A204.1 (cell line): ENCODE results near the gene FNDC4.
"Not testable (repeated sequence)": the region's sequence is repeated elsewhere in the genome, so short reads cannot be mapped to it uniquely, and the experiment has no call there.

Source experiments
- FAIRE-seq: peaks from 2 replicates; lab custom pipeline; 2012; peaks lifted over from hg19 to GRCh38; lab: Jason Lieb, UNC

FNDC4 gene, protein sequence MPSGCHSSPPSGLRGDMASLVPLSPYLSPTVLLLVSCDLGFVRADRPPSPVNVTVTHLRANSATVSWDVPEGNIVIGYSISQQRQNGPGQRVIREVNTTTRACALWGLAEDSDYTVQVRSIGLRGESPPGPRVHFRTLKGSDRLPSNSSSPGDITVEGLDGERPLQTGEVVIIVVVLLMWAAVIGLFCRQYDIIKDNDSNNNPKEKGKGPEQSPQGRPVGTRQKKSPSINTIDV

DNA sequence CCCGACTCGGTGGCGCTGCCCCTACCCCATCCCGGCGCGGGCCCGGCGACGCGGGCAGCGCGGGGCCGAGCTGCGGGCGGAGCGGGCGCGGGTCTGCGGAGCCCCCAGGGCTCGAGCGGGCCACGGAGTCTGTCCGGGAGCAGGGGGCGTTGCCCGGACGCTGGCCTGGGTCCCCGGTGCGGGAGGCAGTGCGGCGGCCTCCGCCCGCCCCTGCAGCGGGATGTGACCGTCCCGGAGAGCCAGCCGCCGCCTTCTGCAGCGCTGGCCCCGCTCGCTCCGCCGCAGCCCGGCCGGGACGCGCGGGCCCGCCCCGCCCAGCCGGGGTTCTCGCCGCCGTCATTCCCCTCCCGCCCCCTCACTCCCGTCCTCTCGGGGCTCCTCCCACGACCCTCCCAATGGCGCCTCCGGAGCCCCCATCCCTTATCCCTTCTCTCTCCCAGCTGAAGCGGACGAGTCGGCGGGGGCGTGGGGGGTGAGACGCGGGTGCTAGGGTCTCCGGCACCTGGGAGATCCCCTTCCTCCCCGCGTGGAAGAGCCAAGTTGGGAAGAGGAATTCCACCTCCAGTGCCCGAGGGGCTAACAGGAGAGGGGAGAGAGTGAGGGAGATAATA, at the start of gene FNDC4:
Gene FNDC4 (minus strand): TSS at position 257 of the 611 bp plus-strand sequence. CDS start 521 bp downstream, outside the sequence.
- FAIRE-seq, result no peak

GRCh38 chr2:27544143-27544821, 49.3 kb upstream of the FNDC4 start:
- no peak for FAIRE-seq

- not testable (repeated sequence) for FAIRE-seq
Observed at GRCh38 chr2:27539649-27540048, 44.6 kb upstream of the FNDC4 start.

DNA sequence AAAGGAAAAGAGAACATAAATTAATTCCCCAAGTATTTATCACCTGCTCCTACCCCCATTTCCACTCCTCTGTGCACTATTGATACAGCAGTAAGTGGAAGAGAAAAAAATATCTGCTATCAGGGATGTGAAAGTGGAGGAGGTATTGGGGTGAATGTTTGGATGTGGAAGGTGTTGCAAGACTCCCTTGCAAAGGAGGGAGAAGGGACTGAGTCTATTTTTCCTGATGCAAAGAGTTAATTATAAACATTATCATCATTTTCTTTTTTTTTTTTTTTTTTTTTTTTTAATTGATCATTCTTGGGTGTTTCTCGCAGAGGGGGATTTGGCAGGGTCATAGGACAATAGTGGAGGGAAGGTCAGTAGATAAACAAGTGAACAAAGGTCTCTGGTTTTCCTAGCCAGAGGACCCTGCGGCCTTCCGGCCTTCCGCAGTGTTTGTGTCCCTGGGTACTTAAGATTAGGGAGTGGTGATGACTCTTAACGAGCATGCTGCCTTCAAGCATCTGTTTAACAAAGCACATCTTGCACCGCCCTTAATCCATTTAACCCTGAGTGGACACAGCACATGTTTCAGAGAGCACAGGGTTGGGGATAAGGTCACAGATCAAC, 43.9 kb upstream of the FNDC4 start:
- FAIRE-seq, result not testable (repeated sequence)

GRCh38 chr2:27537287-27537686, 42.3 kb upstream of the FNDC4 start:
- FAIRE-seq, result no peak

GRCh38 chr2:27531983-27532382, 37.0 kb upstream of the FNDC4 start:
- no peak for FAIRE-seq

- FAIRE-seq, result no peak
Observed at GRCh38 chr2:27527182-27527581, 32.2 kb upstream of the FNDC4 start.

- no peak for FAIRE-seq
Observed at GRCh38 chr2:27522400-27522945, 27.5 kb upstream of the FNDC4 start.

DNA sequence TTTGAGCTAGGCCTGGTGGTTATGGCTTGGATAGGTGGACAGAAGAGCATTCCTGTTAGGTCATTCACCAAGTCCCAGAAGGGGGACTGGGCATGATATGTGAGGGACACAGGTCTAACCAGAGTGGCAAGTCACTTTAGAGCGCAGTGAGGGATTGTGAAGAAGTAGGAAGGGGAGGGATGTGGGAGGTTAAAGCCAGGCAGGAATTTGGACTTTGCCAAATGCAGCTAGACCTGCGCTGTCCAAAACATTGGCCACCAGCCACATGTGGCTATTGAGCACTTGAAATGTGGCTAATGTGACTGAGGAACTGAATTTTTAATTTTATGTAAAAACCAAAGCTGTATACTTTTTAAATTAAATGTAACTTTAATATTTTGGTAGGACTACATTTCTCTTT, 25.3 kb upstream of the FNDC4 start:
- FAIRE-seq, result no peak

DNA sequence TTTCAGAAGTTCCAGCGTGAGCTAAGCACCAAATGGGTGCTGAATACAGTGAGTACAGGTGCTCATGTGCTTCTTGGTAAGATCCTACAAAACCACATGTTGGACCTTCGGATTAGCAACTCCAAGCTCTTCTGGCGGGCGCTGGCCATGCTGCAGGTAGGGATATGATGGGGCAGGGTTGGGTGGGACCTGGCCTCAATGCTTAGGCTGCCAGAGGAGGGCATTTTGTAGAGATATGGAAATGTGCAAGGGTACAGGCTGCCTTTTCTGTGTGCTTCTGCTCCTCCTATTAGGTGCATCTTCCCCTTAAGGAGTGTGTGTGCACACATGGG, 23.7 kb upstream of the FNDC4 start:
- FAIRE-seq, result no peak

GRCh38 chr2:27518113-27518781, 23.2 kb upstream of the FNDC4 start:
- no peak for FAIRE-seq

DNA sequence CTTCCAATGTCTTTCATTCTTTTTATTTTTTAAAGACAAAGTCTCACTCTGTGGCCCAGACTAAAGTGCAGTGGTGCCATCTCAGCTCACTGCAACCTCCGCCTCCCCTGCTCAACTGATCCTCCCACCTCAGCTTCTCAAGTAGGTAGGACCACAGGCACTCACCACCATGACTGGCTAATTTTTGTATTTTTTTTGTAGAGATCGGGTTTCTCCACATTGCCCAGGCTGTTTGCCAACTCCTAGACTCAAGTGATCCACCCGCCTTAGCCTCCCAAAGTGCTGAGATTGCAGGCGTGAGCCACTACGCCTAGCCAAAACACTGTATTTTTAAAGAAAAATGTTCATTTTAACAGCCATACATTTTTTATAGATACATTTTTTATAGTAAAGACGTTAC, 14.3 kb upstream of the FNDC4 start:
- no peak for FAIRE-seq

- no peak for FAIRE-seq
Observed at GRCh38 chr2:27507293-27507692, 12.3 kb upstream of the FNDC4 start.

DNA sequence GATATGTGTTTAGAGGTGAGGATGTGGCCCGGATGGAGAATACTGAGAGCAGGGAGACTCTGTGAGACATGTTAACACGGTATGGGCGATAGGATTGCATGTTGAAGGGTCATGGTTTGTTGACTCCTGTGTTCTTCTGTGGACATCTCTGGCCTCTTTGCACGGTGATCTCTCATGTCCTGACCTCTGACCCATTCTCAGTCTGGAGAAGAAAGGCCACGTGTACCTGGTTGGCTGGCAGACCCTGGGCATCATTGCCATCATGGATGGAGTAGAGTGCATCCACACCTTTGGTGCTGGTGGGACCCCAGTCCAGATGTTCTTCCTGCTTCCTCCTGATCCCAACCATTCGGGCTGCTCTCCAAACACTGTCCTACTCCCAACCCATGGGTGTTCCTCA, 11.6 kb upstream of the FNDC4 start:
- FAIRE-seq, result no peak

GRCh38 chr2:27502142-27502541, 7.1 kb upstream of the FNDC4 start:
- FAIRE-seq, result no peak

DNA sequence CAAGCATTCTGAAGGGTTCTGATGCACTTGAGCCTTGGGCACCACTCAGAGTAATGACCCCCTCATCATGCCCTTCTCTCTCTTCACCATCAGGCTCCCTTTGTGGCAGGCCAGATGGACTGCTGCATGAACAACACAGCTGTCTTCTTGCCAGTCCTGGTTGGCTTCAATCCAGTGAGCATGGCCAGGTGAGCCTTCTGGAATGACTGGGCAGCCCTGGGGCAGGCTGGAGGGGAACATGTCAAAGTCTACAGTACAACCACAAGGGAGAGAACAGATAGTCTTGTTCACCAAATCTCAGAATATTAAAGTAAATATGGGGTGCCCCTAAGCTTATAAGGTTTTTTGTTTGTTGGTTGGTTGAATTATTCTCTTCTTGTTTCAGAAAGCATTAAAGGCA, 6.0 kb upstream of the FNDC4 start:
- no peak for FAIRE-seq

DNA sequence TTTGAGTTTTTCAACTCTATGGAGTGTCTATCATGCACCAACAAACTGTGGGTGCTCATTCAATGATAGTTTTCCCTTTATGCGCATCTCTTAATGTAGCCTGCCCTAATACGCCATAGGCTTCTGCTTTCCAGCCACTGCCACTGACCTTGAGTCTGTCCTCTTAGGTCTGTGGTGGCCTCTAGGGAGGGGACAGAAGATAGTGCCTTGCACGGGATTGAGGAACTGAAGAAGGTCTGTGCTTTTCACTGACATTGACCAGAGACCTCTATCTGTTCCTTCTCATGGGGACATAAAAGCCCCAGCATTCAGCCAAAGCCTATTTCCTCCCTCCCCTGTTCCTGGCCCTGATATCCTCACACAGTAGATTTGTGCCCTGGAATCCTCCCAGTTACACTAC, 4.0 kb upstream of the FNDC4 start:
- no peak for FAIRE-seq

- no peak for FAIRE-seq
Observed at GRCh38 chr2:27497288-27497627, 2.3 kb upstream of the FNDC4 start.

DNA sequence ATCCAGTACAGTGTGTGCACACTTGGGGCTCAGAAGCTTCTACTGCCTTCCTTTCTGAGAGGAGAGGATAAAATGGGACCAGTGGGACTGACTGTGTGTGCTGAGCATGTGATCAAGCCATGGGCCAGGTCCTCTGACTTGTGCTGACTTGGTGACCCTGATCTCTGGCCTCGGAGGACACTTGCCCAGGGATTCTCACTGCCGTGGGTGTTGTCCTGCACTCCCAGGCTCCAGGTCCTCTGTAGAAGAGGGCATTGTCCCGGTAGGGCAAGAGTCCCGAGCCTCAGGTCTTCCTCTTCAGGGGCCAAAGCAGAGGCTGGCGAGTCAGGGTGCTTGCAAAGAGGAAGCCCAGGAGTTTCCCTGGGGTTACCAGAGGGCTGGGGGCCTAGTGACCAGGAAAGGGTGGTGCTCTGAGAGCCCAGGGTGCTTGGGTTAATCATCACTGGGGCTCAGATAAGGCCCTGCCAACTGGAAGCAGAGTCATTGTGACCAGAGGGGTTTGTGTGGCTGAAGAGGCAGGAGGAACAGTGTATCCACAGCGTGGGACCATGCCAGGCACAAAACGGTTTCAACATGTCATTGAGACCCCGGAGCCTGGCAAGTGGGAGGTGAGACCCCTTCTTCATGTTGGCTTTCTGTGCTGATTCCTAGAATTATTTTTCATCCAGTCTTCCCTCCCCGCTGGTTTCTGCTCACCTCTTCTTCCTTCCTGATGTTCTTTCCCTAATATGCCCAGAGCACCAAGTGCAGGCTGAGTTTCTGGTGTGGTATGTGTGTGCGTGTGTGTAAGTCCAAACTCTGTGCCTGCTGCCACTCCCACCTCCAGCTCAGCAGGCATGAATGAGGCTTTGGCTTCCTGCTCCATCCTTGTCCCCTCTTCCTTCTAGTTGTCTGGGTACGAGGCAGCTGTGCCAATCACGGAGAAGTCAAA, 1.6 kb upstream of the FNDC4 start, which contains the start of gene GCKR:
Gene GCKR (plus strand): TSS at position 483 of the 931 bp plus-strand sequence. CDS start 66 bp downstream, at position 549.
- no peak for FAIRE-seq

- FAIRE-seq, result no peak
Observed at GRCh38 chr2:27495840-27496356, 898 bp upstream of the FNDC4 start.

DNA sequence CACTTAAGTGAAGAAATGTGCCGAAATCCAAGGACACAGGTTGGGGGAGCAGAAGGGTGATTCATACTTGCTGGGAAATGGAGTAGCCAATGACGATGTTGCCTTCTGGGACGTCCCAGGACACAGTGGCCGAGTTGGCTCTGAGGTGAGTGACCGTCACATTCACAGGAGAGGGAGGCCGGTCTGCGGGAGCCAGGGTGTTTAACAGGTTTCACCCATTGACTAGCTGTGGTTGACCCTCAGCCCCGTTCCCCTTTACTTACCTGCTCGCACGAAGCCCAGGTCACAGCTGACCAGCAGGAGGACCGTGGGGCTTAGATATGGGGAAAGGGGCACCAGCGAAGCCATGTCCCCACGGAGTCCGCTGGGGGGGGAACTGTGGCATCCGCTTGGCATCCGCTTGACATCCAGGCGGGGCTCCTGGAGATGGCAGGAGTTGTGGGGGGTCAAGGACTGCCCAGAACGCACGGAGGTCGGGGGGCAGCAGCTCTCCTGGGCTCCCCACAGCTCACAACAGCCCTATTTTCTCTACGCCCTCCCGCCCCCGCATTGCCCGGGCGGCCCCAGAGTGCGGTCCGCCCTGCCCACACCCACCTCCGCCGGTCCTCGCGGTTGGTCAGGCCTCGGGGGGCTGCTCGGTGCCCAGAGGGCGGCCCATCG, 586 bp downstream of the FNDC4 start:
- FAIRE-seq, result no peak
